GM18507 (cell line): Measurements from ENCODE around the gene SULT1B1.
"Not testable (repeated sequence)": the region's sequence is repeated elsewhere in the genome, so short reads cannot be mapped to it uniquely, and the experiment has no call there.

Experiments used
- DNase-seq: peaks from one replicate; pipeline ENCODE4 v3.0.0; 2011; ENCODE audit warnings: low read depth; ENCODE audit not compliant: insufficient read length; ENCODE audit errors: extremely low spot score
- FAIRE-seq: peaks from 2 replicates; lab custom pipeline; 2011; peaks lifted over from hg19 to GRCh38; lab: Jason Lieb, UNC

The SULT1B1 gene

DNA sequence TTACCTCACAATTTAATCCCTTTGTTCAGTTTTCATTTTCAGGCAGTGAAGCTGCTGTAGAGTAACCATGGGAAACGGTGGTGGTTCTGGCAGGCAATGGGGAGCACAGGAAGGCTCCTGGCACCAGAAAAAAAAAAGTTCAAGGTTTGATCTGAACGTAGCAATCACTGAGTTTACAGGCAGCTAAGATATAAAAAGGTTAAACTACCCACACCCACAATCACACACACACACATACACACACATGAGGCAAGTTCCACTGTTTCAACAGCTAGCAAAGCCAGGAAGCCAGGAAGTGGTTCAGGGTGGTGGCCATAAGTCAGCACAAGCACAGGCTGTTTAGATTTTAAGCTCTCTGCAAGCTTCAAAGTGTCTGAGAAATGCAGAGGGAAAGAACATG is at the start of gene SULT1B1:
Gene SULT1B1 (minus strand): TSS at position 166 of the 400 bp plus-strand sequence. CDS start 5,403 bp downstream, outside the sequence.
- FAIRE-seq: no peak
- no peak for DNase-seq

DNA sequence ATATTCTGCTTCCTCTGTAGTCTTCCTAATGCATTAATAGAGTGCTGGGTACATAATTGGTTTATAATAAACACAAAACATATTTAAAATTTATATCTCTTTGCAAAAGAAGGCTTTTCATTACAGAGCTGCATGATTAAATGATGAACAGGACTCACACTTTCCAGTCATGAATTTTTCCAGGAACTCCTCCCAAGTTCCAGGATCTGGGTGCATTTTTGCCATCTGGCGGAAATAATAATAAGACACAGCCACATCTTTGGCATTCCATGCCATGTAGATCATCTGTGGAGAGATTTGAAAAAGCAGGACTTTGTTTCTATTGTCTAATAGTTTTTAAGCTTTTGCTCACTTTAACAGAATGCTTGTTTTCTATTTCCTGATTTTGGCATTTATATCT is 40.2 kb upstream of the SULT1B1 start:
- FAIRE-seq (no peak), DNase-seq (no peak)

DNA sequence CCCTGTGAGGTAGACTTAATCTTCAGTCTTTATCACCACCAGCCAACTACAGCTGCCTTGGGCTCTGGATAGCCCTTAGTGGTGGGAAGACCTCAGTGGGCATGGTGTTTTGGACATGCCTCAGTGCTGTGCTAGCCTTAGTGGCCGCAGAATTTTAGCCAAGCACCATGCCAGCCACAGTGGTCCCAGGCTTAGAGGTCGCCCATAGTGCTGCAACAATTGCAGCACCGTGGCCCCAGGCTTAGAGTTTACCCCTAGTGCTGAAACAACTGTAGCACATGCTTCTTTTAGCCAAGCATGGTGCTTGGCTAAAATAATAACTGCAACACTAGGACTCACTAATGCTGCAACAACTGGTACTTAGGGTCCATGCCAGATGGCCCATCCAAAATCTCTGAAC is 38.9 kb upstream of the SULT1B1 start:
- FAIRE-seq (no peak), DNase-seq (no peak)

DNA sequence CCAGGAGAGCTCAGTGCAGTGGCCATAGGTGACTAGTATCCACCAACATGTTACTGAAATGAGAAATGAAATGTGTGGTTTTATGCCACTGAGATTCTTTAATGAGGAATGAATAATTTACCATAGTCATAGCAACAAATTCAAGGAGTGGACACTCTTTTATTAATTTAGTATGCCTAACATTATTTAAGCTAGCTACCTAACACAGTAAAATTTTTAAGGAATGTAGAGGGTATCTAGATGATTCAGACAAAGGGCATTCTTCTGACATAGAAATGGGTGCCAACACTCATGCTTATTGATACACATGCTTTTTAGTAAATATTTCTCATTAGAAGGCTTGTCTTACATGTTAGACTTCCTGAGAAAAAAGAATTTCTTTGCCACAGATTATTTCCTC is 33.3 kb upstream of the SULT1B1 start:
- DNase-seq (no peak), FAIRE-seq (no peak)

DNA sequence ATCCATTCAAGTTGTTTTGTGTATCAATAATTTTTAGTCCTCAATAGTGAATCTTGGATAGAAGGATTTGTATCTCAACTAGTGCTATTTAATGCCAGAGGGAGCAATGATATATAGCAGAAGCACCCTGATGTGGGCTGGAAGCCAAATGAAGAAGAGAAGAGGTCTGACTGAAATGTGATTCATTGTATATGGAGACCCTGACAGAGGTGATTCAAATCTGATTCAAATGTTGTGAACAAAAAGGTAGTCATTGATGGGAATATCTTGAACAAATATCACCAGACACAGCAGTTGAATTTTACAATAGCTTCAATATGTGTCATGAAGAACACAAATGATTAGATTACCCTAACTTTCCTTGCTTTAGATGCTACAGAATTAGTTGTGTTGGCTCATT is 27.5 kb upstream of the SULT1B1 start:
- FAIRE-seq (no peak), DNase-seq (no peak)

DNA sequence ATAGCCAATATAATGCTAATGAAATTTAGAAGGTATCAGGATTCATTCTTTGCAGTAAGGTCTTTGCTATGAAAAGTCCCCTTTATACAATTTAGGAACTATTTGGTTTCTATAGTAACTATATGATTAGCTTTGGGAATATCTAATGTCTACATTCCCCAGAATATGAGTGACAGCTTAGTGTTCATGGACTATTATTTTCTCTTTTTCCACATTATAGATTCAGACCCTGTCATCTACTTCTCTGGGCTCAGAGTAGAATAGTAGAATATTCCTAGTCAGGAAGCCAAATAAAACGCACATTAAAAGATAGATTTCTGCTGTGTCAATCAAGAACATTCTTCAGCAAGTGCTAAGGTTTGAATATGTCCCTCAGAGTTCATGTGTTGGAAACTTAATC is 26.1 kb upstream of the SULT1B1 start:
- FAIRE-seq: no peak
- DNase-seq: no peak

DNA sequence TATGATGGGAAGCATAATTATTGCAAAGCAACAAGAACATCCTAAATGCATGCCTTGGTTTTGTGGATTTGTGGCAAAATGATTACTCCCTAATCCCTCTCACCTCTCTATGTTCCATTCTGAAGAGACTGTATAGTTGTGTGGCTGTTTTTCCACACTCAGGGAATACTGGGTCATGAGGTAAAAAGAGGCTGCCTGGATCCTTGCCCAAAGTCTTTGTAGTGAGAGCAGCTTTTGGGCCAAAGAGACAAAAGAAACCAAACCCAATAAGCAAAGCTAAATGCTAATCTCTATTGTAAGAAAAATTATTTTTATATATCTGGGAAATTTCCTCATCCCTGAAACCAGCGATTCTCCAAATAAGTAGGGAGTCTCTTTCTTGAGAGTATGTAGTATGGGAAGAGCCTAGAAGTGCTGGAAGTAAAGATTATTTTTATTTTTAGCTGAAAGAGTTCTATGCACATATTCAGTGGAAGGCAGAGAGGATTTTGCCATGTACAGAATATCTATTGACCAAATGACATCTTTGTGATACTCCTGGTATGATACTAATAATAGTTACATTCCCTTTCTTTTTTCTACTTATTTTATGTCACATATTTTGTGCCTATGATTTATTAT is 24.9 kb upstream of the SULT1B1 start:
- no peak for FAIRE-seq

DNA sequence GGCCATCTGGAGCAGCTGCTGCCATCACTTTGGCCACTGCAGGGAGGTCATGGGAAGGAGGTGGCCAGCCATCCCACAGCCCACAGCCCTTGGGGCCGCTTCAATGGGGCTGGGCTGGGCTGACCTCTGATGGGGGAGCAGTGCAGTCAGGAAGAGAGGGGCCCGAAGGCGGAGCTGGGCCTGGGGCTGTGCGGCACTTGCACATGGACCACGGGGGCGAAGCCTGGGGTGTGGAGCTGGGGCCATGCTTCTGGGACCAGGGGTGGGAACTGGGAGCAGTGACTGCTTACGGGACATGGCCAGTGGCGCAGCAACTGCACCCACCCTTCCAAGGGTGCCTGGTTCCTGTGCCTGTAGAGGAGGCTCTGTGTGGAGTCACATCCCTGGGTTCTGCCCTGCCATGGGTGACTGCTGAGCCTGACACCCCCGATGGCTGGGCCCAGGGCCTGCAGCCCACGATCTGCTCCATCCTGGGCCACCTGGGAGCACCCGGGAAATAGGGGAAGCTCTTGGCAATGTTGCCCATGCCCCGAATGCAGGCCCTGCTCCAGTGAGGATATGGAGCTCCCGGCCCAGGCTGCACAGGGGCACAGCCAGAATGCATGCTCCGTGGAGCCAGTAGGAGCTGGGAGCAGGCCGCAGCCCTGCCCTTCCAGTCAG is 22.4 kb upstream of the SULT1B1 start:
- FAIRE-seq: no peak

More for the DNA sequence above, 24.9 kb upstream of the SULT1B1 start:
- no peak for DNase-seq

DNA sequence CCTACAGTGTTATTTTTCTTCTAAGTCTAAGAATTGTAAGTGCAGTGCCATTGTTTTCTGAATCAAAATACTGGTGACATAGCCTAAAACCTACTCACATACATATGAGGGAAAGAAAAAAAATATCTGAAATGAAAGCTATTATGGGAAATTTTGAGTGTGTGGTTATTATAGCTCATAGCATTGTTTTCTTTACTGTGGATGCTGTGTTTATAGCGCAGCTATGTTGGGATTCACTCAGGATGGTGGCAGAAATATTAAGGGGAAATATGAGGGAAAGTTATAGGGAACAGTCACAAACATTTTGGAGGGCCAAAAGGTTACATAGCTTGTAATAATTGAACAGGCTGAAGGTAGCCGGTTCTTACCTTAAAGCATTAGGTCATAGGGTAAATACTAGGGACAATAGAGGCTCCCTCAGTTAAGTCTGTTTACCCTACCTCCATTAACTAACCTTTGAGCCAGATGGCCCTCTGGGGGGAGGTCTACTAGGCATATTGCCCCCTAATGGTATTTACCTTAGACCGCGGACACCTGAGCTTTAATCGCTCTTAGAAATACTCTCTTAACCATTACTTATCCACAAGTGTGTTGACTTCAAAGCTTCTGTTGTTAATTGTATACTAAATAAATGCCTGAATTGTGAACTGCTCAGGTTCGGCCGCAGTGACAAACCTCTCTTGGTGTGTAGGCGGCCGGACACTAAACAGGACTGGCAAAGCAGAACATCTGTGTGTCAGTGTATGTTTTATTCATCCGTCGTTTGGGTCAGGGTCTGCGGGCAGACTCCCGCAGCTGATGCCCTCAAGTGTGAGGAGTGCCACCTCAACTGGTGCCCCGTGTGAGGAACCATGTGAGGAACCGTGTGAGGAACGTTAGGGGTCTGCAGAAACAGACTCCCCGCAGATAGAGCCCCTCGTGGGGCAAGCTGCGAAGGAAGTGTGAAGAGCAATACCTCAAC is 21.3 kb upstream of the SULT1B1 start:
- no peak for FAIRE-seq

More for the DNA sequence above, 22.4 kb upstream of the SULT1B1 start:
- no peak for DNase-seq

DNA sequence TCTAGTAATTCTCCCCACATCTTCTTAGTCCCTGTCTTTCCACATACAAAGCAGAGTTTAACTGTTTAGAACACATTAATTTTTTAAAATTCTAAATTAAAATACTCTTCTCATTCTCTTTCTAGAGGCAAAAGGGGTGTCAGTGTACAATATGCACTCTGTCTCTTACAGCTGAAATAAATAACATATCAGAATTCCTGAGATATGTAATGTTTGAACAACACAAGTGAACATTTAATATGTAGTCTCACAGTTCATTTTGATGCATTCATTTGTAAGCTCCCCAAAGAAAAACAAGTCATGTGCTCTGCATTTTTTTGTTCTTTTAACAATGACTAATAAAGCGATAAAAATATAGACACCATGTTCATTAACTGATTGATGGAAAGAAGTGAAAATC is 19.7 kb upstream of the SULT1B1 start:
- FAIRE-seq: no peak
- DNase-seq: no peak

More for the DNA sequence above, 21.3 kb upstream of the SULT1B1 start:
- no peak for DNase-seq

DNA sequence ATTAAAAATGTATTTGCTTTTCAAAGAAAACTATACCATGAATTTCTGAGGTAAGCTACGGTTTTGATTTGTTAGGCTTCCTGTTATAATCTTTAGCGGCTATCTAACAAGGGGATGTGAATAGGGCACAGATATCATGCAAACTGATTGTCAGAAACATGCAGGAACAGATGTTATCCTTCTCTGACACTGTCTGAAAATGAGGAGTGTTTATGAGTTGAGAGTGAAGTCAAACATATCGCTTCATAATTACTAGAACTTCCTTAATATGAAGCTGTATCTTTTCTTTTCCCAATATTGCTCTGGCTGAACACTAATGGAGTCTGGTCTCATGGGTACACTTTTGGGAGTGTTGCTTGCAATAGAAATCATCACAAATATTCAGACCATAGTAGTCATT is 16.3 kb upstream of the SULT1B1 start:
- FAIRE-seq (no peak), DNase-seq (no peak)

DNA sequence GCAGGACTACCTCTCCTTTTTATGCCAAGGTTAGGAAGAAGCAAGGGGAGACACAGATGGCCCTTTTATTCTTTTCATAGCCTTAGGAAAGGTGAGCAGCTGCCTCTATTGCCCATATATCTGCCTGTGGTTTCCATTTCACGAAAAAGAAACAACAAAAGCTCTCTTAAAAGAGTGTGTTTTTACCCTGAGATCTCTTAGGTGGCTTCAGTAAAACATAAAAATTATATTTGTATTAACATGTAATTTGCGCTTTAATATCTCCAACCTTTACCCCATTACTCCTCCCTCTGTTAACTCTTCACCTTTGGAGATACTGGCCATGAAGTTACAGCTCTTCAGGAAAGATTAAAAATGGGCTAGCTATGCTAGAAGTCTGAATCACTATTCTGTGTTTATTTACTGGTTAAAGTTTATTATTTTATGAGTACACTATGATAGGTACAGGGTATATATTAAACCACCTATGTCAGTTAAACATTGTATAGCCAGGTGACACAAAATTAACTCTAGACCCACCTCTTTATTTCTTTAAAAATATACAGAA is 15.0 kb upstream of the SULT1B1 start:
- no peak for FAIRE-seq
- no peak for DNase-seq

DNA sequence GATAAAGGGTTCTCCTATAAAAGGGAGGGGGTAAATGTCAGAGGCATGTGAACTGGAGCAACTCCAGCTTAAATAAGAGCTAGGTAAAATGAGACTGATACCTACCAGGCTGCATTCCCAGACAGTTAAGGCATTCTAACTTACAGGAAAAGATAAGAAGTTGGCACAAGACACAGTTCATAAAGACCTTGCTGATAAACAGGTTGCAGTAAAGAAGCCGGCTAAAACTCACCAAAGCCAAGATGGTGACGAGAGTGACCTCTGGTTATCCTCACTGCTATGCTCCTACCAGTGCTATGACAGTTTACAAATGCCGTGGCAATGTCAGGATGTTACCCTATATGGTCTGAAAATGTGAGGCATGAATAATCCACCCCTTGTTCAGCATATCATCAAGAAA is 13.1 kb upstream of the SULT1B1 start:
- no peak for FAIRE-seq
- no peak for DNase-seq

DNA sequence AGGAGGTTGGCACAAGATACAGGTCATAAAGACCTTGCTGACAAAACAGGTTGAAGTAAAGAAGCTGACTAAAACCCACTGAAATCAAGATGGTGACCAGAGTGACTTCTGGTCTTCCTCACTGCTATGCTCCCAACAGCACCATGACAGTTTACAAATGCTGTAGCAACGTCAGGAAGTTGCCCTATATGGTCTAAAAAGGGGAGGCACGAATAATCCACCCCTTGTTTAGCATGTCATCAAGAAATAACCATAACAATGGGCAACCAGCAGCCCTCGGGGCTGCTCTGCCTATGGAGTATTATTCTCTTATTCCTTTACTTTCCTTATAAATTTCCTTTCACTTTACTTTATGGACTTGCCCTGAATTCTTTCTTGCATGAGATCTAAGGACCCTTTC is 8.1 kb upstream of the SULT1B1 start:
- FAIRE-seq: not testable (repeated sequence)

DNA sequence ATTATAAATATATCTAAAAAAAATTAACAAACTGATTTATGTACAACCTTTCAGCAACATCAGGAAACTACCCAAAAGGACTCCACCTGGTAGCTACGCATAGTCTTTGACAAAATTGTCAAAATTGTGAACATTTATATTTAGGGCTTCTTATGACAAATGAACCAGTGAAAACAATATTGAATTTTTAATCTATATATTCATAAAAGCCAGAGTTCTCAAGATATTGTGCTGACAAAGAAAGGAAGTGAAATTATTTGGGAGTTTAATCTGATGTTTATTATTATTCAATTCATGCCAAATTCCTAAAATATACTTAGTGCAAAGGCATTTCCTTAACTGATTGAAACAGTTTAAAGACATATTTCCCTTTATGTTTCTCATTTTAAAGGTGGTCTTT is 5.3 kb upstream of the SULT1B1 start:
- FAIRE-seq: no peak
- no peak for DNase-seq

More for the DNA sequence above, 8.1 kb upstream of the SULT1B1 start:
- DNase-seq: not testable (repeated sequence)

DNA sequence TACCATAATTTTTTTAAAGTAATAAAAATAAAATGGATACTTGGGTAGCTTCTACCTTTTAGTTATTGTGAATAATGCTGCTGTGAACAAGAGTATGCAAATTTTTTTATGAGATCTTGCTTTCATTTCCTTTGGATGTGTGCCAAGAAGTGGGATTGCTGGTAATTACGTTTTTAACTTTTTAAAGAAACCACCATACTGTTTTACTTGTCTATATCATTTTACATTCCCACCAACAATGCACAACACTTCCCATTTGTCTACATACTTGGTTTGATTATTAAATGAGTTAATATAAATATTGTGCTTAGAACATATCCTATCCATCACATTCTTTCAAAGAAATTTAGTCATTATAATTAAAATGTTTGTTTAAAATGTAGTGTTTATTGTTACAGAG is 3.9 kb upstream of the SULT1B1 start:
- FAIRE-seq (no peak), DNase-seq (no peak)

DNA sequence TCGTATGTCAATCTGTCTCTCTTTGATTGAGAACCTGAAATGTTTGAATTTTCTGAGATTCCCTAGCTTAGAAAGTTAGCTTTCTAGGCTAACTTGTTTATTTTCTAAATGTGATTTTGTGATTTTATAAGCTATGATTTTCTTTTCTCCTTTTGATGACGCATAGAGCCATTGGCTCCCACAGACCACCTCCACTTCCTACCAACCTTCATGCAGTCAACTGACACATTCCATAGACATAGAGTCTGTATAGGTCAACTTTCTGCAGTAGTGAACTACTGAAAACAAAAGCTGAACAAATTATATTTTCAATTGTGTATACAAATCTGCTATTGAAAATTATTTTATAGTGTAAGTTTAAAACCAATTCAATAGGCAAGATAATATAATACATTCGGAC is 2.8 kb upstream of the SULT1B1 start:
- FAIRE-seq (no peak), DNase-seq (no peak)

DNA sequence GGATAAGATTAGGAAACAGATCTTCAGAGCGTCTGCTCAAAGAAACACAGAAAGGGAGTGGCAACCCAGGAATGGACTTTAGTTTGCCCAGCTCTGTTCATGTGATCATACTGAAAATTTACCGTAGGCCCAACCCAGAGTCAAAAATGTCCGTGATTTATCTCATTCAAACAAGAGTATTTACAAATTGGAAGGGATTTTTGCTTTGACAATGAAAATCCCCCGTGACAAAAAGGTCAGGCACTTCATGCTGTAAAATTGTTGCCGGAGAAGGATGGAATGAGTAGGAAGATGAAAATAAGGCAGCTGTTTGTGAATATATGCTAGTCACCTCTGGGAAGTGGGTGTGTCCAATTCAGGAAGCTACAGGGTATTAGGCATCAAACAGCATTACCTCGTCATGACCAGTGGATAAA is 1.2 kb downstream of the SULT1B1 start:
- FAIRE-seq: no peak

DNA sequence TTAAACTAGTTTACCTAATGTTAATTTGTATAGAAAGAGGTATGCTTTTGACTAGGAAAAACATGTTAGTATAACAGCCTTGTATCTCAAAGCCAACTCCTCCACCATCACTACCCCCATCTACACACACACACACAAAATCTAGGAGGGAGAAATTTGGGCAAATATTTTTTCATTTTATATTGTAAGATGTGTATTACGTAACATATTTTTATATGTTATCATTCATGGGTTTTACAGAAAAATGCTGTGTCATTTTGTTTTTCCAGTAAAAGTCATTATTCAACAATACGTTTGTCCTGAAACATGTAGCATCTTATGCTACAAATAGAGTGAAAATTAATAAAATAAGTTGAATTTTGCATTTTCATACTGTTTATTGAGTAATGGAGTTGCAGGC is 3.0 kb downstream of the SULT1B1 start:
- FAIRE-seq: no peak
- no peak for DNase-seq

More for the DNA sequence above, 1.2 kb downstream of the SULT1B1 start:
- no peak for DNase-seq
